ENCODE measurements around the gene ZMAT5. TPM values are rescaled to one million over a fixed set of nuclear protein-coding genes. Genes with fewer than 3 reads are reported as not detected.

The ZMAT5 gene
- total RNA-seq, 1 experiment from 2014 or later = 13.4 TPM

- Mint-ChIP-seq H3K27ac (no peak overlapping the region), H3K4me1 (0 out of 2 replicates have a peak, but pooled peaks cover 3% of the 10 kb centered on the region), H3K4me3 (no peak overlapping the region), H3K9me3 (no peaks in the 10 kb centered on the region), H3K36me3 (no peaks in the 10 kb centered on the region), H3K27me3 (ENCODE audit: low read depth) (no peaks in the 10 kb centered on the region; the same call in 1 of the 2 replicates)
- ATAC-seq = no peak
- TF ChIP-seq CTCF (IDR thresholded peaks at IDR 0.05) (no peak), E2F1 (CRISPR knock-in tag; IDR thresholded peaks at IDR 0.05) (no peak), MYBL2 (CRISPR knock-in tag; IDR thresholded peaks at IDR 0.05) (no peak), AR (CRISPR knock-in tag; IDR thresholded peaks at IDR 0.05) (no peak), KAT7 (CRISPR knock-in tag; IDR thresholded peaks at IDR 0.05; ENCODE audit: borderline replicate concordance) (no peak), FOXJ3 (CRISPR knock-in tag; IDR thresholded peaks at IDR 0.05; ENCODE audit: borderline replicate concordance) (no peak), ZNF219 (CRISPR knock-in tag; IDR thresholded peaks at IDR 0.05; ENCODE audit: borderline replicate concordance) (no peak), NR2C2 (CRISPR knock-in tag; IDR thresholded peaks at IDR 0.05) (no peak), HMGXB4 (CRISPR knock-in tag; IDR thresholded peaks at IDR 0.05) (no peak), NFE2L1 (CRISPR knock-in tag; IDR thresholded peaks at IDR 0.05) (no peak), ZBTB43 (CRISPR knock-in tag; IDR thresholded peaks at IDR 0.05) (no peak), ZNF317 (CRISPR knock-in tag; IDR thresholded peaks at IDR 0.05; ENCODE audit: borderline replicate concordance, low read depth) (no peak), IRF1 (CRISPR knock-in tag; IDR thresholded peaks at IDR 0.05) (no peak), ZNF263 (CRISPR knock-in tag; IDR thresholded peaks at IDR 0.05; ENCODE audit: low read depth) (no peak), NR1H2 (CRISPR knock-in tag; IDR thresholded peaks at IDR 0.05) (no peak), ZNF532 (CRISPR knock-in tag; IDR thresholded peaks at IDR 0.05; ENCODE audit: borderline replicate concordance) (no peak), ZNF281 (CRISPR knock-in tag; IDR thresholded peaks at IDR 0.05) (no peak), GRHL2 (CRISPR knock-in tag; IDR thresholded peaks at IDR 0.05; ENCODE audit: insufficient replicate concordance, severe bottlenecking) (no peak)
- ChIA-PET CTCF (no interaction called here), POLR2A (no interaction called here)
- no peak for DNase-seq (ENCODE audit: low spot score)
These were observed 37.6 kb downstream of the ZMAT5 start for GRCh38 chr22:29729161-29729560.

Data from WTC11 (cell line).